Measurements from ENCODE around the gene MAGI1. TPM values are rescaled to one million over a fixed set of nuclear protein-coding genes. Genes with fewer than 3 reads are reported as not detected.

MAGI1 gene
- total RNA-seq, 6 donors from 2014 or later = 33.0 to 72.9 (median 62.4) TPM

DNA sequence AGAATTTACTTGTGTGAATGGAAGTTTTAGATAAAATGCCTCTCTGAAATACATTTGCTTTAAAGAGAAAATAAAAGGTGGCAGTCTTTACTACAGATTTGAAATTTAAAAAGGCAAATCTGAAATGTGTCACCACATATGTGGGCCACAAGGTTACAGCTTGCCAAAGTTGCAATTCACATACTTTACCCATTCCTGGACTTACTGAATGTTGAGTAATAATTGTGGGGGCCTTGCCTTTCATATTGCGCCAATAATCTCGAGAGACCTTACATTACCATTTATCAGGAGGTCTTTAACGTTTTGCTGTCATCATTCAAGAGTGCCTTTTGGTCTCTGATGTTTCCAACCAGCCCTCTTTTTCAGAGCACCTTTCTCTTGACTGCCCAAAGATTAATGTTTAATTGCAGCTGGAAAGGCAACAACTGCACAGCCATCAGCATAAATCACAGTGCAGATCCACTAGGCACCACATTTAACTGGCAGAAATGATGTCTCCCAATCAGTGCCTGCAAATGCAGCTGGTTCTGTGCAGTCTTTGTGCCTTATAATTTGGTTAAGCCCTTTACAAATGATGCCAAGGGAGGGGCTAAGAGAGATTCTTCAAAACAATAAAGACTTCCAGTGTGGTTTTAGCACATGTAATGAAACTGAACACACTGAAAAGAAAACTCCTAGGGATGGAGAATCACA lies 206.8 kb downstream of the MAGI1 start:
- no peaks in the 10 kb centered on the region for H3K36me3 ChIP-seq
- WGBS, 2 donors = 59 to 77% methylated on average over 3 of the region's 3 CpGs
- H3K4me3 ChIP-seq = no peak overlapping the region
- H3K27me3 ChIP-seq = no peaks in the 10 kb centered on the region
- H3K27ac ChIP-seq = no peak overlapping the region
- TF ChIP-seq, protein P1, sequence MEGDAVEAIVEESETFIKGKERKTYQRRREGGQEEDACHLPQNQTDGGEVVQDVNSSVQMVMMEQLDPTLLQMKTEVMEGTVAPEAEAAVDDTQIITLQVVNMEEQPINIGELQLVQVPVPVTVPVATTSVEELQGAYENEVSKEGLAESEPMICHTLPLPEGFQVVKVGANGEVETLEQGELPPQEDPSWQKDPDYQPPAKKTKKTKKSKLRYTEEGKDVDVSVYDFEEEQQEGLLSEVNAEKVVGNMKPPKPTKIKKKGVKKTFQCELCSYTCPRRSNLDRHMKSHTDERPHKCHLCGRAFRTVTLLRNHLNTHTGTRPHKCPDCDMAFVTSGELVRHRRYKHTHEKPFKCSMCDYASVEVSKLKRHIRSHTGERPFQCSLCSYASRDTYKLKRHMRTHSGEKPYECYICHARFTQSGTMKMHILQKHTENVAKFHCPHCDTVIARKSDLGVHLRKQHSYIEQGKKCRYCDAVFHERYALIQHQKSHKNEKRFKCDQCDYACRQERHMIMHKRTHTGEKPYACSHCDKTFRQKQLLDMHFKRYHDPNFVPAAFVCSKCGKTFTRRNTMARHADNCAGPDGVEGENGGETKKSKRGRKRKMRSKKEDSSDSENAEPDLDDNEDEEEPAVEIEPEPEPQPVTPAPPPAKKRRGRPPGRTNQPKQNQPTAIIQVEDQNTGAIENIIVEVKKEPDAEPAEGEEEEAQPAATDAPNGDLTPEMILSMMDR (IDR thresholded peaks at IDR 0.05) = no peak
- no peak for TF ChIP-seq EP300 (IDR thresholded peaks at IDR 0.05)
- TF ChIP-seq POLR2A (IDR thresholded peaks at IDR 0.05) = no peak
- no peak for TF ChIP-seq POLR2AphosphoS5 (IDR thresholded peaks at IDR 0.05)
- H3K4me1 ChIP-seq = peaks cover 0 to 21% (median 7%) of the 10 kb centered on the region in 4 donors
- DNase-seq (no peak), ATAC-seq (ENCODE audit: low FRiP score in 2 of 2) (peak in 1 of 2 donors; percentile 52)
- no peaks in the 10 kb centered on the region for H3K9me3 ChIP-seq

- ATAC-seq (ENCODE audit: low FRiP score in 2 of 2) (no peak), DNase-seq (no peak)
- no peak overlapping the region for H3K27ac ChIP-seq
- H3K4me1 ChIP-seq = peaks cover 0 to 21% (median 7%) of the 10 kb centered on the region in 4 donors
- no peaks in the 10 kb centered on the region for H3K27me3 ChIP-seq
- no peak for TF ChIP-seq POLR2A (IDR thresholded peaks at IDR 0.05)
- TF ChIP-seq POLR2AphosphoS5 (IDR thresholded peaks at IDR 0.05) = no peak
- no peak for TF ChIP-seq EP300 (IDR thresholded peaks at IDR 0.05)
- TF ChIP-seq, protein P1 (IDR thresholded peaks at IDR 0.05) = no peak
- H3K36me3 ChIP-seq = no peaks in the 10 kb centered on the region
- no peaks in the 10 kb centered on the region for H3K9me3 ChIP-seq
- 73% methylated on average over 6 of the region's 6 CpGs for WGBS, 2 donors
- H3K4me3 ChIP-seq = no peak overlapping the region
Measured at GRCh38 chr3:65830948-65831732, 207.6 kb downstream of the MAGI1 start.

DNA sequence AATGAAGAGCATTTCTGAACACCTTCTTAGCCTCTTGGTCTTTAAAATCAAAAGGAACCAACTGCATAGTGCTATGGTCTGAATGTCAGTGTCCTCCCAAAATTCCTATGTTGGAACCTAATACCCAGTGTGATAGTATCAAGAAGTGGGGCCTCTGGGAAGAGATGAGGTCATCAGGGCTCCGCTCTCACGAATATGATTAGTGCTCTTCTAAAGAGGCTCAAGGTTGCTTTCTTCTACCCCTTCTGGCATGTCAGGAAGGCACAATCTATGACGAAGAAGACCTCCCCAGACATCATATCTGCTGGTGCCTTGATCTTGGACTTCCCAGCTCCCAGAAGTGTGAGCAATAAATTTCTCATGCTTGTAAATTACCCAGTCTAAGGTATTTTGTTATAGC lies 209.5 kb downstream of the MAGI1 start:
- 85 to 96% methylated on average over 3 of the region's 3 CpGs for WGBS, 2 donors
- Histone ChIP-seq H3K27ac (no peak overlapping the region), H3K4me1 (peaks cover 0 to 18% (median 5%) of the 10 kb centered on the region in 4 donors), H3K4me3 (no peak overlapping the region), H3K27me3 (no peaks in the 10 kb centered on the region), H3K9me3 (no peaks in the 10 kb centered on the region), H3K36me3 (no peaks in the 10 kb centered on the region)
- TF ChIP-seq, protein P1 (IDR thresholded peaks at IDR 0.05) = no peak
- TF ChIP-seq POLR2AphosphoS5 (IDR thresholded peaks at IDR 0.05) (no peak), EP300 (IDR thresholded peaks at IDR 0.05) (no peak), POLR2A (IDR thresholded peaks at IDR 0.05) (no peak)
- ATAC-seq (ENCODE audit: low FRiP score in 2 of 2) = no peak
- no peak for DNase-seq

GRCh38 chr3:65828706-65829105 lies 210.0 kb downstream of the MAGI1 start:
- Histone ChIP-seq H3K36me3 (no peaks in the 10 kb centered on the region), H3K4me3 (no peak overlapping the region), H3K27ac (no peak overlapping the region), H3K9me3 (no peaks in the 10 kb centered on the region), H3K27me3 (no peaks in the 10 kb centered on the region), H3K4me1 (peaks cover 0 to 13% (median 4%) of the 10 kb centered on the region in 4 donors)
- no peak for DNase-seq
- TF ChIP-seq POLR2AphosphoS5 (IDR thresholded peaks at IDR 0.05) (no peak), EP300 (IDR thresholded peaks at IDR 0.05) (no peak), POLR2A (IDR thresholded peaks at IDR 0.05) (no peak)
- TF ChIP-seq, protein P1 (IDR thresholded peaks at IDR 0.05) = no peak
- peak in 1 of 2 donors; percentile 65 for ATAC-seq (ENCODE audit: low FRiP score in 2 of 2)
- WGBS, 2 donors = 79 to 90% methylated on average over 6 of the region's 6 CpGs
